ENCODE measurements around the gene MIOX. TPM values are rescaled to one million over a fixed set of nuclear protein-coding genes. Genes with fewer than 3 reads are reported as not detected.

The MIOX gene
- total and polyA plus RNA-seq, 2 of the 13 experiments (the other 11 are each of a cell fraction or from before 2014, with no cell fraction given): 1.5 to 2.9 TPM

DNA sequence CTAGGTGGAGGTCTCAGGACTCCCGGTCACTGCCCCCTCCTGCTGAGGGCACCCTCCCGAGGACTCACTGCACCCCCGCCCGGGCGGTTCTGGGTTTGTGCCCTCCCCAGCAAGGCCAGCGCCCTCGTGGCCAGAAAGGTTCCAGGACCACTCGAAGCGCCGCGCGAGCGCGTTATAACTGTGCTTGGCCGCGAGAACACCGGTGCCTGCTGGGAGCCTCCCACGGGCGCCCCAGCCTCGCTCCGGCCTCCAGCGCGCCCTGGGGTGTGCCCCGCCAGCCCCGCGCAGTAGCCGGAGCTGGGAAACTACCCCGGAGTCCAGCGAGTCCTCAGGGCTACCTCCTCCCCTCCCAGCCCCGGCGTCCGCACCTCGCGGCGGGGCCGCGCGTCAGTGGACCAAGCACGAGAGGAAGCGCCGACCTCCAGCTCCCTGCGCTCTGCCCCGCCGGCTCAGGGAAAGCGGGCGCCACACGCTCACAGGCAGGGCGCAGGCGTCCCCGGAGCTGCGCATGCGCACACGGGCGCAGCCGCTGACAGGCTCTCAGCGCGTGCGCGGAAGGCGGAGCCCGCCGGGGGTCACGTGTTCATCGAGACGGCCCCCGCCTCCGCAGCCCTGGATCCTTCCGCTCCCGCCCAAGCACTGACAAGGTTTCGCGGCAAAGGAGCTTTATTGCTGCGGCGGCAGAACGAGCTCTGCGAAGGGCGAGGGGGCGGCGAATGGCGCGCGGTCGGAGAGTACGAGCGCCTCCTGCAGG is 38.6 kb downstream of the MIOX start, which contains the start of gene SCO2 (continued):
- TF ChIP-seq ZZZ3 (CRISPR knock-in tag; IDR thresholded peaks at IDR 0.05; ENCODE audit: borderline replicate concordance) (no peak), ZNF260 (CRISPR knock-in tag; IDR thresholded peaks at IDR 0.05; ENCODE audit: borderline replicate concordance, low read depth) (no peak; the same call in 1 of the 2 replicates), ZSCAN12 (CRISPR knock-in tag; IDR thresholded peaks at IDR 0.05) (peak; percentile 86; the same call in 1 of the 2 replicates), TBL1XR1 (IDR thresholded peaks at IDR 0.05; ENCODE audit: borderline replicate concordance, low read length, partially characterized antibody) (no peak), PRPF4 (IDR thresholded peaks at IDR 0.05; ENCODE audit: low read depth, low read length, poor library complexity, severe bottlenecking) (no peak), SRSF4 (IDR thresholded peaks at IDR 0.05; ENCODE audit: low read depth, low read length, poor library complexity, severe bottlenecking) (peak; percentile 92), SMARCE1 (IDR thresholded peaks at IDR 0.05; ENCODE audit: borderline replicate concordance) (no peak), RAD51 (IDR thresholded peaks at IDR 0.05; ENCODE audit: borderline replicate concordance) (peak; percentile 96), TGIF2 (CRISPR knock-in tag; IDR thresholded peaks at IDR 0.05) (peak; percentile 82), ZNF883 (CRISPR knock-in tag; IDR thresholded peaks at IDR 0.05; ENCODE audit: not compliant biosample characterization) (peak; percentile 62), NRL (CRISPR knock-in tag; IDR thresholded peaks at IDR 0.05; ENCODE audit: borderline replicate concordance) (no peak; the same call in 1 of the 2 replicates), MYC (CRISPR knock-in tag; IDR thresholded peaks at IDR 0.05; ENCODE audit: borderline replicate concordance) (peak; percentile 75; the same call in 1 of the 2 replicates), KLF12 (CRISPR knock-in tag; IDR thresholded peaks at IDR 0.05; ENCODE audit: borderline replicate concordance) (no peak), MTF2 (CRISPR knock-in tag; IDR thresholded peaks at IDR 0.05; ENCODE audit: borderline replicate concordance) (0 out of 2 replicates have a peak, but pooled peaks have one; percentile 31), BRCA1 (CRISPR knock-in tag; IDR thresholded peaks at IDR 0.05) (no peak), ZSCAN31 (CRISPR knock-in tag; IDR thresholded peaks at IDR 0.05; ENCODE audit: low read depth) (peak; percentile 92), TOPORS (CRISPR knock-in tag; IDR thresholded peaks at IDR 0.05) (peak; percentile 49; the same call in 1 of the 2 replicates), YEATS2 (CRISPR knock-in tag; IDR thresholded peaks at IDR 0.05; ENCODE audit: borderline replicate concordance) (peak; percentile 50)
- TF ChIP-seq, protein P1, sequence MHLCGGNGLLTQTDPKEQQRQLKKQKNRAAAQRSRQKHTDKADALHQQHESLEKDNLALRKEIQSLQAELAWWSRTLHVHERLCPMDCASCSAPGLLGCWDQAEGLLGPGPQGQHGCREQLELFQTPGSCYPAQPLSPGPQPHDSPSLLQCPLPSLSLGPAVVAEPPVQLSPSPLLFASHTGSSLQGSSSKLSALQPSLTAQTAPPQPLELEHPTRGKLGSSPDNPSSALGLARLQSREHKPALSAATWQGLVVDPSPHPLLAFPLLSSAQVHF (CRISPR knock-in tag; IDR thresholded peaks at IDR 0.05): no peak; the same call in 1 of the 2 replicates
- TF ChIP-seq, protein P2, sequence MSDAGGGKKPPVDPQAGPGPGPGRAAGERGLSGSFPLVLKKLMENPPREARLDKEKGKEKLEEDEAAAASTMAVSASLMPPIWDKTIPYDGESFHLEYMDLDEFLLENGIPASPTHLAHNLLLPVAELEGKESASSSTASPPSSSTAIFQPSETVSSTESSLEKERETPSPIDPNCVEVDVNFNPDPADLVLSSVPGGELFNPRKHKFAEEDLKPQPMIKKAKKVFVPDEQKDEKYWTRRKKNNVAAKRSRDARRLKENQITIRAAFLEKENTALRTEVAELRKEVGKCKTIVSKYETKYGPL (CRISPR knock-in tag; IDR thresholded peaks at IDR 0.05): no peak
- TF ChIP-seq, protein P3, sequence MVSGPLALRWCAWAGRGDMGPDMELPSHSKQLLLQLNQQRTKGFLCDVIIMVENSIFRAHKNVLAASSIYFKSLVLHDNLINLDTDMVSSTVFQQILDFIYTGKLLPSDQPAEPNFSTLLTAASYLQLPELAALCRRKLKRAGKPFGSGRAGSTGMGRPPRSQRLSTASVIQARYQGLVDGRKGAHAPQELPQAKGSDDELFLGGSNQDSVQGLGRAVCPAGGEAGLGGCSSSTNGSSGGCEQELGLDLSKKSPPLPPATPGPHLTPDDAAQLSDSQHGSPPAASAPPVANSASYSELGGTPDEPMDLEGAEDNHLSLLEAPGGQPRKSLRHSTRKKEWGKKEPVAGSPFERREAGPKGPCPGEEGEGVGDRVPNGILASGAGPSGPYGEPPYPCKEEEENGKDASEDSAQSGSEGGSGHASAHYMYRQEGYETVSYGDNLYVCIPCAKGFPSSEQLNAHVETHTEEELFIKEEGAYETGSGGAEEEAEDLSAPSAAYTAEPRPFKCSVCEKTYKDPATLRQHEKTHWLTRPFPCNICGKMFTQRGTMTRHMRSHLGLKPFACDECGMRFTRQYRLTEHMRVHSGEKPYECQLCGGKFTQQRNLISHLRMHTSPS (CRISPR knock-in tag; IDR thresholded peaks at IDR 0.05; ENCODE audit: low read depth): no peak
- TF ChIP-seq, protein P4, sequence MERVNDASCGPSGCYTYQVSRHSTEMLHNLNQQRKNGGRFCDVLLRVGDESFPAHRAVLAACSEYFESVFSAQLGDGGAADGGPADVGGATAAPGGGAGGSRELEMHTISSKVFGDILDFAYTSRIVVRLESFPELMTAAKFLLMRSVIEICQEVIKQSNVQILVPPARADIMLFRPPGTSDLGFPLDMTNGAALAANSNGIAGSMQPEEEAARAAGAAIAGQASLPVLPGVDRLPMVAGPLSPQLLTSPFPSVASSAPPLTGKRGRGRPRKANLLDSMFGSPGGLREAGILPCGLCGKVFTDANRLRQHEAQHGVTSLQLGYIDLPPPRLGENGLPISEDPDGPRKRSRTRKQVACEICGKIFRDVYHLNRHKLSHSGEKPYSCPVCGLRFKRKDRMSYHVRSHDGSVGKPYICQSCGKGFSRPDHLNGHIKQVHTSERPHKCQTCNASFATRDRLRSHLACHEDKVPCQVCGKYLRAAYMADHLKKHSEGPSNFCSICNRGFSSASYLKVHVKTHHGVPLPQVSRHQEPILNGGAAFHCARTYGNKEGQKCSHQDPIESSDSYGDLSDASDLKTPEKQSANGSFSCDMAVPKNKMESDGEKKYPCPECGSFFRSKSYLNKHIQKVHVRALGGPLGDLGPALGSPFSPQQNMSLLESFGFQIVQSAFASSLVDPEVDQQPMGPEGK (CRISPR knock-in tag; IDR thresholded peaks at IDR 0.05): peak; percentile 91
- TF ChIP-seq, protein P5, sequence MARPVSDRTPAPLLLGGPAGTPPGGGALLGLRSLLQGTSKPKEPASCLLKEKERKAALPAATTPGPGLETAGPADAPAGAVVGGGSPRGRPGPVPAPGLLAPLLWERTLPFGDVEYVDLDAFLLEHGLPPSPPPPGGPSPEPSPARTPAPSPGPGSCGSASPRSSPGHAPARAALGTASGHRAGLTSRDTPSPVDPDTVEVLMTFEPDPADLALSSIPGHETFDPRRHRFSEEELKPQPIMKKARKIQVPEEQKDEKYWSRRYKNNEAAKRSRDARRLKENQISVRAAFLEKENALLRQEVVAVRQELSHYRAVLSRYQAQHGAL (CRISPR knock-in tag; IDR thresholded peaks at IDR 0.05; ENCODE audit: not compliant biosample characterization): no peak
